HG02588 (cell line): ENCODE data around the gene HNRNPUL1.

Source experiments
- ATAC-seq: cut with Tn5 transposase; IDR thresholded peaks from one replicate; pipeline ENCODE4 v1.9.1; 2021; ENCODE audit warnings: mild to moderate bottlenecking, moderate library complexity; ENCODE audit not compliant: unreplicated experiment

Gene HNRNPUL1

GRCh38 chr19:41351339-41352245 is 87.4 kb downstream of the HNRNPUL1 start:
- ATAC-seq: peak; percentile 40

GRCh38 chr19:41352279-41352608 is 88.1 kb downstream of the HNRNPUL1 start:
- ATAC-seq: no peak

- ATAC-seq: no peak
These were observed 88.7 kb downstream of the HNRNPUL1 start for GRCh38 chr19:41352609-41353465.

GRCh38 chr19:41353466-41354342 is 89.5 kb downstream of the HNRNPUL1 start, which contains the start of gene TGFB1:
TGFB1 (minus strand) TSS chr19:41353922; CDS start chr19:41353044, 878 bp downstream.
- ATAC-seq: peak; percentile 40

- ATAC-seq: no peak
These were observed 90.3 kb downstream of the HNRNPUL1 start for GRCh38 chr19:41354343-41354953.

- ATAC-seq: no peak
These were observed 90.9 kb downstream of the HNRNPUL1 start for GRCh38 chr19:41355035-41355434.

- no peak for ATAC-seq
These were observed 91.6 kb downstream of the HNRNPUL1 start for GRCh38 chr19:41355802-41356201.

GRCh38 chr19:41356984-41357739 is 93.0 kb downstream of the HNRNPUL1 start:
- no peak for ATAC-seq
